Occipital lobe (tissue), 2 donors: ENCODE results near the gene ATP5ME. TPM values are rescaled to one million over a fixed set of nuclear protein-coding genes. Genes with fewer than 3 reads are reported as not detected.
"Not testable (repeated sequence)": the region's sequence is repeated elsewhere in the genome, so short reads cannot be mapped to it uniquely, and the experiment has no call there.

Source experiments
- DNase-seq: peaks from one replicate; lab custom pipeline; 2025; lab: John Stamatoyannopoulos, UW
- total RNA-seq: library from RNA; depleted of rRNA; stranded (reverse); fragments of >200 nt; gene quantifications from one replicate; pipeline ENCODE4 v1.2.3, GENCODE V29; 2014

The ATP5ME gene
- total RNA-seq, 1 donor from 2014 or later: 62.2 TPM

GRCh38 chr4:669806-670559, 4.1 kb downstream of the ATP5ME start:
- not testable (repeated sequence) for DNase-seq

DNA sequence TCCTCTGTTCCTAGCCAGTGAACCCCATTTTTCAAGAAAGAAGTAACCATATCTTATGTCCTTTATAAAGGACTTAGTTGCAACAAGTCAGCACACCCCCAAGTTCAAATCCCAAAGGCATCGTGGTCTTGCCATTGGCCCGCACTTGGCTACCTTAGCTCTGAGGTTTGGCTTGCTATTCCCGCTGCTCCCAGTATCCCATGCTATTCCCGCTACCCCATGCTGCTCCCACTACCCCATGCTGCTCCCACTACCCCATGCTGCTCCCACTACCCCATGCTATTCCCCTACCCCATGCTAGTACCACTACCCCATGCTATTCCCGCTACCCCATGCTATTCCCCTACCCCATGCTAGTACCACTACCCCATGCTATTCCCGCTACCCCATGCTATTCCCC, 5.9 kb downstream of the ATP5ME start:
- not testable (repeated sequence) for DNase-seq

DNA sequence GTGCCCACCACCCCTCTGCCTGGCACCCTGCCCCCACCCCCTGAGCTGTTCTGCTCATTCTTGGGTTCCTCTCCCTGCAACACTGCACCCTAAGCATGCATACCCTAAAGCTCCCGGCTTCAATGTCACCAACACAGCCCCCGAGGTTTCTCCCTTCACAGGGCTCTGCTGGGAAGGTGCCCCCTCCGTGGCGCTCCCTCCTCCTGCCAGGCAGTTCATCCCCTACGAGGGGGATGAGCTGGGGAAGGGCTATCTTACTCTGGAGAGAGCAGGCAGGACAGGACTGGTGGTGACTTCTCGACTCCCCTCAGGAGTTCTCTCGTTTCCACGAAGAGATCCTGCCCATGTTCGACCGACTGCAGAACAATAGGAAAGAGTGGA, 6.5 kb downstream of the ATP5ME start:
- DNase-seq: no peak

DNA sequence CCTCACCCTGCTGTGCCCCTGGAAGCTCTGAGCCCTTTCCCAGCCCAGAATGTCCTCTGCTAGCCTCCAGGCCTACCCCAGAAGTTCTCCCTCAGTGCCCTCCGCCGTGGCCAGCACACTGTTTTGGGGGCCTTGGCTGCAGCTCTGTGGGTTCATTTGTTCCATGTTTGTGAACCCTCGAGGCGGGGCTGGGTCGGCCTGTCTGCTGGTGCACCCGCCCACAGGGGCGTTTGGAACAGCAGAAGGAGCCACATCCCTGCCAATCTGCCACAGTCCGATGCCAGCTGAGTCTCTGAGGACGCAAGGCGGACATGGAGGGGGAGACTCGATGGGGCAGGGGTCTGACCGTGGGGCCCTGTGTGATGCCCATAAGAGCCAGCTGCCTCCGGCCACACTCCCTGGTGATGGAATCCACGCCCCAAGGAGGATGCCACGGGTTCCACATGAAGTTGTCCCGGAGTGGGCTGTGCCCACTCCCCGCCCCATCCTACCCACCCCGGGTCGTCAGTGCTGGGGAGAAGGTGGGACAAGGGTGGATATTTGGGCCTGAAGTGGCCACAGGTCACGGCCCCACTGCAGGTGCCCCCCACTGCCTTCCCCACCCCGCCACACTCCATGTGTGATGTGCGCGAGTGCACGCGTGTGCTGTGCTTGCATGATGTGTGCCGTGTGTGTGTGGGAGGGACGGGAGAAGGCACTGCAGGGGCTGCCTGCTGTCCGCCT, 7.1 kb downstream of the ATP5ME start:
- DNase-seq: no peak

DNA sequence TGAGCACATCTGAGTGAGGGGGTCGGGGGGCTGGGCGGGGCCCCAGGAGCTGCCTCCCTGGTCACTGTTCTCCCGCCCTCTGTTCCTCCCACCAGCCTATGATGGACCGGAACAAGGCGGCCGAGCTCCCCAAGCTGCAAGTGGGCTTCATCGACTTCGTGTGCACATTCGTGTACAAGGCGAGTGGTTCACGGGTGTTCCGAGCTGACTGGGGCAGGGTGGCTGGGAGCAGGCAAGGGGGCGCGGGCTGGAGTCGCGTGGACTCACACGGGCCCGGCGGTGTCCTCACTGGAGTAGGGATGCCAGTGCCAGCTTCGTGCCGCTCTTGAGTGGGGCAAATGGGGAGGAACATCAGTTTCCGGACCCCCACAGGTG, 7.7 kb downstream of the ATP5ME start:
- no peak for DNase-seq

- DNase-seq: no peak
These were observed 8.2 kb downstream of the ATP5ME start for GRCh38 chr4:665751-666435.

- no peak for DNase-seq
These were observed 8.7 kb downstream of the ATP5ME start for GRCh38 chr4:665381-665750.

DNA sequence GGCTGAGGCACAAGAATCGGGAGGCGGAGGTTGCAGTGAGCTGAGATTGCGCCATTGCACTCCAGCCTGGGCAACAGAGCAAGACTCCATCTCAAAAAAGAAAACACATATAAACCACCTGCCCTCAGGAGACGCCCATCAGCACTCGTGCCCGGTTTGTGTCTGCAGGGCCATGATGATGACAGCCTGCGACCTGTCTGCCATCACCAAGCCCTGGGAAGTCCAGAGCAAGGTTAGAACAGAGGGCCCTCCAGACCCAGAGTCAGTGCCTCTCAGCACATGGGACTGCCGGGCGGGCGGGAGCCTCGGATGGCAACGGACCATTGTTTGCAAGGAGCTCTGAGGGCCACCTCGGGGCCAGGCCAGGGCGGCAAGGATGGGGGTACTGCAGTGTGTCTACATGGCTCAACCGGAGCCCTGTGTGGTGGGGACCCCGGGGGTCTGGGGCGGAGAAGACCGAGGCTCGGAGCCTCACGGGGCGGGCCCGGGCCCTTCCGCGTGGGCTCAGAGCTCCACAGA, 9.3 kb downstream of the ATP5ME start:
- DNase-seq: no peak

GRCh38 chr4:663438-664428, 10.3 kb downstream of the ATP5ME start:
- DNase-seq: no peak

- no peak for DNase-seq
These were observed 11.0 kb downstream of the ATP5ME start for GRCh38 chr4:663046-663437.

DNA sequence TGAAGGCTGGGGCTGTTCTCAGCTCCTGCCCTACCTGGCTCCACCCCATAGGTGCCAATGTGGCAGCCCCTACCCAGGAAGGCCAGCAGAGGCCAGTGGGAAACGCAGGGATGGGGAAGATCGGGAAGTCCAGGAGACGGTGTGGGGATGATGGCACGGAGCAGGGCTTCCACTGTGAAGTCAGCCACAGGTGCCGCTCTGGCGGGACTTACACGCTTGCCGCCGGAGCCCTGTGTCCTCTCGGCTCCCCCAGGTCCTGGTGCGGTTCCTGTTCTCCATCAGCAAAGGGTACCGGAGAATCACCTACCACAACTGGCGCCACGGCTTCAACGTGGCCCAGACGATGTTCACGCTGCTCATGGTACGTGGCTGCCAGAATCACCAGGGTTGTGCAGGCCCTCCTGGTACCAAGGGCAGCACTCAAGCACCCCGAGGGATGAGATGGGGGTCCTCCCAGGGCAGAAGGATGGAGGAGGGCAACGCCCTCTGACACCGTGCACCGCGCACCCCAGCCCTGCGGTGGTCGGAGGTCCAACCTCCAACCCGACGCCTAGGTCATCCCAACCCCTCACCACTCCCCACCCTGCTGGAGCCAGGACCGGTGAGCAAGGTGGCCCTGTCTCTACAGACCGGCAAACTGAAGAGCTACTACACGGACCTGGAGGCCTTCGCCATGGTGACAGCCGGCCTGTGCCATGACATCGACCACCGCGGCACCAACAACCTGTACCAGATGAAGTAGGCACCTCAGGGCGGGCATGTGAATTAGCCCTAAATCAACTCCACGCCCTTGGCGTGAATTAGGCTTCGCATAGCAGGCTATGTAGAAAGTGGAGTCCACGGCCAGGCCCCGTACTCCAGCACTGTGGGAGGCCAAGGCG, 12.0 kb downstream of the ATP5ME start:
- DNase-seq: no peak

- DNase-seq: no peak
These were observed 12.8 kb downstream of the ATP5ME start for GRCh38 chr4:661231-661630.

DNA sequence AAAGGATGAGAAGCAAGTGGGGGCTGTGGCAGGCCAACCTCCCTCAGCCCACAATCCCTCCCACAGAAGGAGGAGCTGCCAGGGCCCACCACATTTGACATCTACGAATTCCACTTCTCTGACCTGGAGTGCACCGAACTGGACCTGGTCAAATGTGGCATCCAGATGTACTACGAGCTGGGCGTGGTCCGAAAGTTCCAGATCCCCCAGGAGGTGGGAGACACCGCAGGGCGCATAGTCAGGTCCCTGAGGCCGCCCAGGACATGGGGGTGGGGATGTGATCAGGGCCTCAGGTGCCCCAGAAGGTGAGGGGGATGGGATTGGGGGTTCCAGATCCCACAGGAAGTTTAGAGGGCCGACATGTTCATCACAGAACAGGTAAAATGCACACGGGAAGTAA, 13.7 kb downstream of the ATP5ME start:
- no peak for DNase-seq

GRCh38 chr4:659851-660250, 14.2 kb downstream of the ATP5ME start:
- no peak for DNase-seq

GRCh38 chr4:658681-659667, 15.1 kb downstream of the ATP5ME start:
- DNase-seq: no peak

GRCh38 chr4:657834-658667, 16.0 kb downstream of the ATP5ME start:
- DNase-seq: no peak

- DNase-seq: no peak
These were observed 16.7 kb downstream of the ATP5ME start for GRCh38 chr4:657338-657833.
